ENCODE data around the gene GPBP1. TPM values are rescaled to one million over a fixed set of nuclear protein-coding genes. Genes with fewer than 3 reads are reported as not detected.

The GPBP1 gene
- total RNA-seq, 1 donor from 2014 or later, result 68.9 TPM

DNA sequence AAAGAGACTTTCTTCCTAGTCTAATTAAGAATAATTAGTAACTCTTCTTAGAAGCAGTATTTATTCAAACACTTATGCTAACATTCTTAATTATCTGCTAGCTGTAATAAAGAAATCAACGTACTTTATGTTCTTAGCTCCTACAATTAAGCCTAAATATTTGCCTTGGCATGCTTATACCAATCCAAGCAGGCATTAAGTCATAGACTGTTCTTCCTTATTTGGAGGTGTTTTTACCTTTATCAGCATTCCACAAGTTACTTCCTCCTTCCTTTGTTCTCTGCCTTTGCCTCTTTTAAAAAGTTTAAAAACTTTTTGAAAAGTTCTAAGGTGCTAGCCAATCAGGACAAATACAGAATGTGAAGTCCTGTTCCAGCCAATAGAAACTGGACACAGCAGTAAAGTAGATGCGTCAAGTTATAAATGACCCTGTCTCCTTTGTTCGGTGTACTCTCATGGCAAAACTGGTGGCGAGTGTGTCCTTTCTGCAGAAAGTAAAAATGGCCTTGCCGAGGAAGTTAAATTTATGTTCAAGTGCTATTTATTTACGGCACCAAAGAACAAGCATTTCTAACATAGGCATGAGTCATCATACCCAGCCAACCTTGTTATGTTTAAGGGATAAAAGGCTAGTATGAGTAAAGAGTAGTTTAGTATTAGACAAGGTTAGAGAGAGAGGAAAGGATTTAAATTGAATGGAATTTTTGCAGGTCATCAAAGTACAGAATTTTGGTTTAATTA lies 58.6 kb downstream of the GPBP1 start:
- no peak for TF ChIP-seq CTCF (IDR thresholded peaks at IDR 0.05; ENCODE audit: unreplicated experiment)
- H3K4me1 Mint-ChIP-seq (ENCODE audit: unreplicated experiment), result peaks cover 14% of the 10 kb centered on the region
- H3K36me3 Mint-ChIP-seq (ENCODE audit: low read depth, unreplicated experiment), result peaks cover 34% of the 10 kb centered on the region
- peak overlapping the region; percentile 83 for H3K4me3 Mint-ChIP-seq (ENCODE audit: unreplicated experiment)
- peaks cover 4% of the 10 kb centered on the region for H3K9me3 Mint-ChIP-seq (ENCODE audit: unreplicated experiment)
- no peak for DNase-seq (ENCODE audit: low spot score)
- peak overlapping the region; percentile 44 for H3K27ac Mint-ChIP-seq (ENCODE audit: unreplicated experiment)
- H3K27me3 Mint-ChIP-seq (ENCODE audit: unreplicated experiment), result peaks cover 2% of the 10 kb centered on the region

DNA sequence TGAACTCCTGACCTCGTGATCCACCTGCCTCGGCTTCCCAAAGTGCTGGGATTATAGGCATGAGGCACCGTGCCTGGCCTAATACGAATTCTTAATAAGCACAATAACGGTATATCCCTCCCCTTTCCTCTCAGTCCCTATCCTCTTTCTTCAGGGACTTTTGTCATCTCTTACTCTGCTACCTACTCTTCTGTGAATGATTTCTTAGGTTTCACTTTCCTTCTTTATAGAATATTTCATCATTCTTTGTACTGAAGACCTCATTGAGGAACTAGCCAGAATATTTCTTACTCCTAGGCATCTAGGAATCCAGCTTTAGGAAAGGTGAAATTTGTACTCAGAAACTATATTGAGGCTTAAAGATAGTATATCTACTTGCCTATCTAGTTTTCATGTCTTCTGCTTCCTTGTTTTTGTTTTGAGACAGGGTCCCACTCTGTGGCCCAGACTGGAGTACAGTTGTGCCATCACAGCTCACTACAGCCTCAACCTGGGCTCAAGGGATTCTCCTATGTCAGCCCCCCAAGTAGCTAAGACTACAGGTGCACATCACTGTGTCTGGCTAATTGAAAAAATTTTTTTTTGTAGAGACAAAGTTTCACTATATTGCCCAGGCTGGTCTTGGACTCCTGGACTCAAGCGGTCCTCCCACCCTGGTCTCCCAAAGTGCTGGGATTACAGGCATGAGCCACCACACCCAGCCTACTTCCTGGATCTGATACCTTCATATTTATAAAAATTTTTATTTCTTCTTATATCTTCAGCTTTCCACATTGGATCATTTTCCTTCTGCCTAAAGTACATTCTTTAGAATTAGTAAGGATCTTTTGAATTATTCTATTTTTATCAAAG lies 69.7 kb downstream of the GPBP1 start:
- Mint-ChIP-seq H3K9me3 (ENCODE audit: unreplicated experiment) (no peaks in the 10 kb centered on the region), H3K4me3 (ENCODE audit: unreplicated experiment) (no peak overlapping the region), H3K4me1 (ENCODE audit: unreplicated experiment) (no peaks in the 10 kb centered on the region), H3K27ac (ENCODE audit: unreplicated experiment) (no peak overlapping the region), H3K36me3 (ENCODE audit: low read depth, unreplicated experiment) (peaks cover 3% of the 10 kb centered on the region), H3K27me3 (ENCODE audit: unreplicated experiment) (no peaks in the 10 kb centered on the region)
- no peak for TF ChIP-seq CTCF (IDR thresholded peaks at IDR 0.05; ENCODE audit: unreplicated experiment)
- no peak for DNase-seq (ENCODE audit: low spot score)

GRCh38 chr5:57244331-57244730 lies 70.5 kb downstream of the GPBP1 start:
- Mint-ChIP-seq H3K9me3 (ENCODE audit: unreplicated experiment) (no peaks in the 10 kb centered on the region), H3K27me3 (ENCODE audit: unreplicated experiment) (no peaks in the 10 kb centered on the region), H3K36me3 (ENCODE audit: low read depth, unreplicated experiment) (peaks cover 9% of the 10 kb centered on the region), H3K4me3 (ENCODE audit: unreplicated experiment) (no peak overlapping the region), H3K4me1 (ENCODE audit: unreplicated experiment) (no peaks in the 10 kb centered on the region), H3K27ac (ENCODE audit: unreplicated experiment) (no peak overlapping the region)
- no peak for TF ChIP-seq CTCF (IDR thresholded peaks at IDR 0.05; ENCODE audit: unreplicated experiment)
- no peak for DNase-seq (ENCODE audit: low spot score)

DNA sequence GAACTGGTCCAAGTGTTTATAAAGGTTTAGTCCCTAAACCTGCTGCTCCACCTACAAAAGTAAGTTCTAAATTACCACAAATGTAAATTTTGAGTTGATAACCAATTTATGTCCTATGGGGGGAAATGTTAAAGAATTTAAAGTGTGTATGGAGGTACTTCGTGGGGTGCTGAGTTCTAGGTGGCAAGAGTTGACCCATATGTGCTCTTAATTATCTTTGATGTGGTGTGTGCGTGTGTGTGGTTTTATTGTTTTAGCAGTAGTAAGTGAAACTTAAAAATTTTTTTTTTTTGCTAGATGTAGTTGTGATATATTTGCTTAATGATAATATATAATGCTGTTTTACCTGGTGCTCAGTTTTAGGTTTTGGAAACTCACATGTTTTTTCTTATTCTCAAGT lies 72.6 kb downstream of the GPBP1 start:
- no peak for TF ChIP-seq CTCF (IDR thresholded peaks at IDR 0.05; ENCODE audit: unreplicated experiment)
- Mint-ChIP-seq H3K4me3 (ENCODE audit: unreplicated experiment) (no peak overlapping the region), H3K4me1 (ENCODE audit: unreplicated experiment) (no peaks in the 10 kb centered on the region), H3K27me3 (ENCODE audit: unreplicated experiment) (no peaks in the 10 kb centered on the region), H3K9me3 (ENCODE audit: unreplicated experiment) (no peaks in the 10 kb centered on the region), H3K27ac (ENCODE audit: unreplicated experiment) (no peak overlapping the region), H3K36me3 (ENCODE audit: low read depth, unreplicated experiment) (peaks cover 24% of the 10 kb centered on the region)
- no peak for DNase-seq (ENCODE audit: low spot score)

DNA sequence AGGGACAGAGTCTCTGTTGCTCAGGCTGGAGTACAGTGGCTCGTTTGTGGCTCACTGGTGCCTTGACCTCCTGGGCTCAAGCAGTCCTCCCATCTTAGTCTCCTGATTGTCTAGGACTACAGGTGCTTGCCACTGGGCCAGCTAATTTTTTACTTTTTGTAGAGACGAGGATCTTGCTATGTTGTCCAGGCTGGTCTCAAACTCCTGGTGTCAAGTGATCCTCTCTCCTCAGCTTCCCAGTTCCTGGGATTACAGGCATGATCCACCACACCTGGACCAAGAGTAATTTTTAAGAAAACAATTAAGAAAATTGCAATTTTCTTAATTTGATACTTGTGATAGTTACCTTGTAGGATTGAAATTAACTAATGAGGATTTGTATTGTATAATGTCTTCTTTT lies 73.9 kb downstream of the GPBP1 start:
- DNase-seq (ENCODE audit: low spot score), result no peak
- Mint-ChIP-seq H3K4me1 (ENCODE audit: unreplicated experiment) (no peaks in the 10 kb centered on the region), H3K4me3 (ENCODE audit: unreplicated experiment) (peak overlapping the region; percentile 12), H3K36me3 (ENCODE audit: low read depth, unreplicated experiment) (peaks cover 27% of the 10 kb centered on the region), H3K27me3 (ENCODE audit: unreplicated experiment) (no peaks in the 10 kb centered on the region), H3K27ac (ENCODE audit: unreplicated experiment) (no peak overlapping the region), H3K9me3 (ENCODE audit: unreplicated experiment) (no peaks in the 10 kb centered on the region)
- no peak for TF ChIP-seq CTCF (IDR thresholded peaks at IDR 0.05; ENCODE audit: unreplicated experiment)
